ENCODE data around the gene PDE4D. TPM values are rescaled to one million over a fixed set of nuclear protein-coding genes. Genes with fewer than 3 reads are reported as not detected.
A peak's percentile ranks its signal among the peaks of the same experiment; 100 is the strongest.
"Not testable (repeated sequence)": the region's sequence is repeated elsewhere in the genome, so short reads cannot be mapped to it uniquely, and the experiment has no call there.

The PDE4D gene
- total RNA-seq, 1 experiment from 2014 or later: 62.6 TPM

DNA sequence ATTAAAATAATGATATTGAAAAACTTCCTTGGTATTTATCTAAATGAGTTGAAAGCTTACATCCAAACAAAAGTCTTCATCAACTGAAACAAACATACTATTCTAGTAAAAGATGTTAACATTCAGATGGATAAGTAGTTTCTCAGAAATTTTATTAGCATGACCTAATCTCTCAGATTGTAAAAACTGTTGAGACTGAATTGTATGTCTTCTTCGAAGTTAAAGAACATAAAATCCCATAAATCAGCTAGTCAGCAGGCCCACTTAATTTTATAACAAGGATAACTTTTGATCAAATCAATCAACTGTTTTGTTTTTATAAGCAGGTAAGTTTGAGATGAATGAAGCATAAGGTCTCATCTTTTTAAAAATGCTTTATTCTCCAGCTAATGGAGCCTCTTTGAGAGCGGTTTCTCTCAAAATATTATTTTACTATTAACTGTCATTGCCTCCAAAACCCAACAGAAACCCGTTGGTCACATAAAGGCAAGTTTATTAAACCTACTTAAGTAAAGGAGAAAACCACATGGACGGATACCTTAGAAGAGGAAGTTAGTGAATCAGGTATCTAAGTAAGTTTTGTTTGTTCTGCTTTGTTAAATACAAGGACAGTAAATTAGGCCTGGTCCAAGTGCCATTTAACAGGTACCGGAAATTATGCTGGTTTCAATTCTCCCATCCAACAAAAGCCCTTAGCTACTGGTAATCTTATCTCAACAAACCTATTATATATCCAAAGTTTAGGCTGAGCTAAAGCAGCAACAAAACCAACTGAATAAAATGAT is 457.0 kb downstream of the PDE4D start:
- DNase-seq (ENCODE audit: low read depth, low spot score): no peak
- in situ Hi-C loops (cut with HindIII; ENCODE audit: low pct_unique_long_range_greater_than_20kb, low sequenced_read_pairs): no loop called here

DNA sequence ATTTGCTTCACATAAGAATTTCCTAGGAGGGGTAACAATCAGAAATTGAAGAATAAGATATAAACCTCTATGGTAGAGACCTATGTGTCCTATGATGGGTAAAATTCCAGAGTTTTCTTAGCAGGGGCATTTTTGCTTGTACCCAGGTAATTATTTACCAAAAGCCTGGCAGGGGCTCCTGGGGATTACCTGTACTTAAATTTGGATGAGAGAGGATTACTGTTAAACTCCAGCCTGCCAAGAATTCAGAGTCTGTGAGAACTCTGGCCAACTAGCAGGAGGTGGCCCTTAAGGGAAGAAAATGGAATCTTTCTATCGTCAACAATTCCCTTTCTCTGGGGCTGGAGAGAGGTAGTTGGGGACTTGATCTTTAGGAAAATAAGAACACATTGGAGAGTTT is 460.4 kb downstream of the PDE4D start:
- in situ Hi-C loops (cut with HindIII; ENCODE audit: low pct_unique_long_range_greater_than_20kb, low sequenced_read_pairs): no loop called here

DNA sequence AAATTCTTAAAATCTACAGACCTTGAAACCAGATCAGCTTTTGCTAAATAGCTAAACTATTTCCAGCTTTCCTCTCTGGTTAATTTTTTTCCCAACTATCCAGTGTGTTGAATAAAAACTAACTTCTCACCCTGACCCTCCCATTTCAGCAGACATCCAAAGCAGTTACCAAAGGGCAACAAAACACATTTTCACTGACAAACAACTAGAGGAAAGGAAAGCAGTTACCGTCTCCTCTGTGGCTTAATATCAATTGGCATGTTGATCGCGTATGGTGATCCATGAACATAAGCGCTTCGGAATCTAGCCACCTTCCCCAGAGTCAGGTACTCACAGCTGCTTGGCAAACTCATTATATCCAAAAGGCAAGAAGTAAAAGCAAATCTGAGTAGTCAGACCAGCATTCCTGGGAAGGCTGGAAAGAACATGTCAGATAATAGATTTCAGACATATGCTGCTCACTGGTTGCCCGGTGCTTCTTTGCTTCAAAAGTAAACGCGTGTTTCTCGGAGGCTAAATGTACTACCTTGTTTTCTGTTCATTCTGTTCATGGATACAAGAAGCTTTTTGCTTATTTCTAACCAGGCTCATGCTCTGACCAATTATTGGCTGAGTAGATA is 463.4 kb downstream of the PDE4D start:
- in situ Hi-C loops (cut with HindIII; ENCODE audit: low pct_unique_long_range_greater_than_20kb, low sequenced_read_pairs): no loop called here
- DNase-seq (ENCODE audit: low read depth, low spot score): no peak

More for the DNA sequence above, 460.4 kb downstream of the PDE4D start:
- DNase-seq (ENCODE audit: low read depth, low spot score): no peak

DNA sequence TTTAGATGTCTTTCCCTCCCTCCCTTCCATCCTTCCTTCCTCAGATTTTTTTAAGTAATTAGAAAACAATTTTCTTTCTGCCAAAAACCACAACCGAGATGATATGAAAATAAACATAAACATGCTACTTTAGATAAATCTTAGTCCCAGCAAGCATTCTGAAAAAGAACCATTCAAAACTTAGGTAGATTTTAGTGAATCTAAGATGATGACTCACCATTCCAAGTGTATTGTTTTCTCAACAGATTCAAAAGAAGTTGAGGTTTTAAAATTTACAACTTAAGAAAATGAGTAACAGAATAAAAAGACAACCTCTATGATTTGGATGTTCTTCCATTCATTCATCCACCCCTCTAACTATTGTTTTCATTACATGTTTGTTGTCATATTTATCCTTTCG is 465.1 kb downstream of the PDE4D start:
- DNase-seq (ENCODE audit: low read depth, low spot score): no peak

DNA sequence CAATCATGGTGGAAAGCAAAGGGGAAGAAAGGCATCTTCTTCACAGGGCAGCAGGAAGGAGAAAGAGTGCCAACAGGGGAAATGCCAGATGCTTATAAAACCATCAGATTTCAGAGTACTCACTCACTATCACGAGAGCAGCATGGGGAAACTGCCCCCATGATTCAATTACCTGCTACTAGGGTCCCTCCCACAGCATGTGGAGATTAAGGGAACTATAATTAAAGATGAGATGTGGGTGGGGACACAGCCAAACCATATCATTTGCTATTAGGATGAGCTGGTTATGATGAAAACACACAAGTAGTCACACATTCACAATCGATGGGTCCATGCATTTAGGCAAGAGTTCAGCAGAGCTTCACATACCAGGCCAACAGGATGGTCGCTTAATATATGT is 469.0 kb downstream of the PDE4D start:
- no peak for DNase-seq (ENCODE audit: low read depth, low spot score)
- in situ Hi-C loops (cut with HindIII; ENCODE audit: low pct_unique_long_range_greater_than_20kb, low sequenced_read_pairs): no loop called here

More for the DNA sequence above, 465.1 kb downstream of the PDE4D start:
- in situ Hi-C loops (cut with HindIII; ENCODE audit: low pct_unique_long_range_greater_than_20kb, low sequenced_read_pairs): no loop called here

DNA sequence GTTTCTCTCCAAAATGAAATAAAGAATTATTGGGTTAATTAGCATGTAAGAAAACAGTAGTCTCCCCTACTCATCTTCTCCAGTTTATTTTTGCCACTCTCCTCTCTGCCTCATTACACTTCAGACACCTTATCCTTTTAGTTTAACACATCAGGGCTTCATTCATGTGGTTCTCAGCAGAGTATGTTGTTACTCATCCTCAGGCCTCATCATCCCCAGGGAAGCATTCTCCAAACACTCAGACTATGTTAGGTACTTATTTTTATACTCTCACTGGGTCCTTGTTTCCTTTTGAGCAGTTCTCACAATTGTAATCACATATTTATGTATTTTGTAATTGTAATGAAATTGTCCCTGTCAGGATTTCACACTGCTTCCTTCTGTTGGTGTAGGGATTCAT is 470.5 kb downstream of the PDE4D start:
- in situ Hi-C loops (cut with HindIII; ENCODE audit: low pct_unique_long_range_greater_than_20kb, low sequenced_read_pairs): no loop called here
- no peak for DNase-seq (ENCODE audit: low read depth, low spot score)

DNA sequence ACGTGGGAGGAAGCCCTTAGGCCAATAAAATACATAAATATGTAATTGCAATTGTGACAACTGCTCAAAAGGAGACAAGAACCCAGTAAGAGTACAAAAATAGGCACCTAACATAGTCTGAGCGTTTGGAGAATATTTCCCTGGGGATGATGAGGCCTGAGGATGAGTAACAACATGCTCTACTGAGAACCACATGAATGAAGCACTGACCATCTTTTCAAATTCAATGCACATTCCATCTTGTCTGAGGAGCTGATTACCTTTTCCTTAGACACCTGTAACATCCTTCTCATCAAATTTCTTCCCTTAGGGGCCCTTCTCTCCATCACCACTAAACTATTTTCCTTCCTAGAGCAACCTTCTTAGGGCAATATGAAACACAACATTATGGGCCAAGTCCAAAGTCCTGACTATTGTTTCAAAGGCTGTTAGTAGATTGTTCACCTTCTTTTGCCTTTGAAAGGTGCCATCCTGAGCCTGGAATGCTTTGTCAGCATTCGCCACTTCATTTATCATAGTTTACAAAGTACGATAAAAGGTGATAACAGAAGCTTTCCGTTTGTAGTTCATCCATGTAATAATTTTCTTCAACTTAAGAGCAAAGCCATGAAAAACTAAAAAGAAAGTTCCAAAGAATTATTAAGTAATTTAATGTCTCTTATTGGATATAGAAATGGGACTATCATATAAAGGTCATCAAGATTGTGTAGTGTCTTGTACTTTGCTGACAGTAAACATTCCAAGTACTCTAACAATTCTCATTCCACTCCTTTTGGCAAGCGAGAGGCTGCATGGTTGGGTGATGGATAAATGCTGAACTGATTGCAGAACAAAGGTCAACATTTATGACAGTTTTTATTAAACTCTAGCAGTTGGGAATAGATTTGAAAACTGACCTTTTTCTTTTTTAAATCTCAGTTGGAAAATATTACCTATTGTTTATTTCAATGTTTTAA is 471.3 kb downstream of the PDE4D start:
- in situ Hi-C loops (cut with HindIII; ENCODE audit: low pct_unique_long_range_greater_than_20kb, low sequenced_read_pairs): no loop called here
- no peak for DNase-seq (ENCODE audit: low read depth, low spot score)

DNA sequence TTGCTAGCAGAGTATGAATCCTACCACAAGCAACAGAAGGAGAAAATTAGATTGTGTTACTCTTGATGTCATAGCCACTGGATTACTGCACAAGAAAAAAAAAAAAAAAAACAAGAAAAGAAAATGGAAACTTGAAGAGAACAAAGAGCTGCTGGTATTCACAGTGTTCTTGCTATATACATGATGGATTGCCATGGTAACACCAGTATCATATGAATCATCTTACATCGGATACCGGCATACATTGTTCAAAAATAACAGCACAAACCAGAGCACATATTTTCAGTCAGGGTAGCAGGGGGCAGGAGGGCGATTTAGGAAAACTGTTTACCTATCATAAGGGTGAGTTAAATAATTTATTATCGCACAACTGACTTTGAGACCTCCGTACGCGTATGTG is 472.9 kb downstream of the PDE4D start:
- DNase-seq (ENCODE audit: low read depth, low spot score): no peak
- in situ Hi-C loops (cut with HindIII; ENCODE audit: low pct_unique_long_range_greater_than_20kb, low sequenced_read_pairs): no loop called here

DNA sequence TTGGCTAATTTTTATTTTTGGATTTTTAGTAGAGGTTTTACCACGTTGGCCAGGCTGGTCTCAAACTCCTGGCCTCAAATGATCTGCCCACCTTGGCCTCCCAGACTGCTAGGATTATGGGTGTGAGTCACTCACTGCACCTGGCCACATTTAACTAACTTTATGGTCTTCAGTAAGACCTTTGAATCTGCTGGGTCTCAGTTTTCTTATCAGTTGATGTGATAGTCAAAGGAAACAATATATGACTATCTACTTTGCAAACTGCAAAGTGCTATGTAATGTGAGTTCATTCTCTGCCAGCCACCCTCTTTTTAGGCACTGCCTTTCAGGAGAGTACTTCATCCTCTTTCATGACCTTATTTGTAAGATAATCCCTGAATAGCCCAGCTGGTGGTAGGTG is 474.7 kb downstream of the PDE4D start:
- in situ Hi-C loops (cut with HindIII; ENCODE audit: low pct_unique_long_range_greater_than_20kb, low sequenced_read_pairs): no loop called here
- no peak for DNase-seq (ENCODE audit: low read depth, low spot score)

DNA sequence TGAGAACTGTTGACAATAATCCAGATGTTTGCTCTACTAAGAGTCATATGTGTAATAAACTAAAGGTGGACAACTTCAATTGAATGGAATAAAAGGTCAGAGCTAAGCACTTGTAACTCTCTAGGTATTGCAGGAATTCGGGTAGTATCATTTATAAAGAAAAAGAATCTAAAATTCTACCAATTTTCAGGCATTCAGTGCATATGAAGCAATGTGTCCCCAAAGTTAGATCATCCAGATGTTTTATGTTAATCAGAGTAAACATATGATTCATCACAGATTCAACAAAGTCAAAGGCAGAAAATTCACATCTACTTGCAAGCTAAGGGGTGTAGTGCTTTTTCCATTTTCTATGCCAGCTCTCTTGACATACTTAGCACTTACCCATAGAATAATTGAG is 477.1 kb downstream of the PDE4D start:
- in situ Hi-C loops (cut with HindIII; ENCODE audit: low pct_unique_long_range_greater_than_20kb, low sequenced_read_pairs): no loop called here
- no peak for DNase-seq (ENCODE audit: low read depth, low spot score)

DNA sequence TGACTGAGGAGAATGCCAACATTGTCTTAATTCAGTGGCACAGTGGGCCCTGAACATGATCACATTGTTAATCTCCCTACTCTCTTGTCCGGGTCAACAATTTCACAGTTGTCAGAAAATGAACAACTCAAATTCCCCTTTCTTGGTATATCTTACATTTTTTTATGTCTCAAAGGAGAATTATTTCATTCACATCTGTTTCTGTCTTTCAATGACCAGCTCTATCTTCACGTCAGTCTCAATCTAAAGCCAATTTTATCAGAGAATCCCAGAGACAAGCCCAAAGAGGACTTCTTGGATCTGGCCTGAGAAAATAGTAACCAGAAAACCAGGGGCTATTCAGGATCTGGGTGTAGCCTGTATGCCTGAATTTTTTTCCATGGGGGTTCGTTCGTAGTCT is 477.5 kb downstream of the PDE4D start:
- in situ Hi-C loops (cut with HindIII; ENCODE audit: low pct_unique_long_range_greater_than_20kb, low sequenced_read_pairs): no loop called here
- peak; percentile 35 for DNase-seq (ENCODE audit: low read depth, low spot score)

DNA sequence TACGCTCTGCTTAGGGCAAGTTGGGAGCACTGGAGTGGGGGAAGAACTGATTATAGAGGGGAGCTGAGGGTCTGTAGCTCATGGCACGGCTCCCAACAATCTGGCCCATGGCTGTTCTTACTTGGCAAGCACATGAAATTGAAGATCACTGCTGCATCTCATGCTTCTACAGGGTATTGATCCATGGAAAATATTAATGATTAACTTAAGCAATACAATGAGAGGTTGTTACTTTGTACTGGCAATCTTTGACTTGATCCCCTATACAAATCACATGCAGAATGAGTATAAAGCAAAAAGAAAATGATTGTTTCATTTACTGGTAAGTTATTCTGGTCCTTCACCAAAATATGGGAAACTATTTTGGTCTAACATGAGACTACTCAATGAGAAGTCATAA is 481.1 kb downstream of the PDE4D start:
- DNase-seq (ENCODE audit: low read depth, low spot score): no peak
- in situ Hi-C loops (cut with HindIII; ENCODE audit: low pct_unique_long_range_greater_than_20kb, low sequenced_read_pairs): no loop called here

DNA sequence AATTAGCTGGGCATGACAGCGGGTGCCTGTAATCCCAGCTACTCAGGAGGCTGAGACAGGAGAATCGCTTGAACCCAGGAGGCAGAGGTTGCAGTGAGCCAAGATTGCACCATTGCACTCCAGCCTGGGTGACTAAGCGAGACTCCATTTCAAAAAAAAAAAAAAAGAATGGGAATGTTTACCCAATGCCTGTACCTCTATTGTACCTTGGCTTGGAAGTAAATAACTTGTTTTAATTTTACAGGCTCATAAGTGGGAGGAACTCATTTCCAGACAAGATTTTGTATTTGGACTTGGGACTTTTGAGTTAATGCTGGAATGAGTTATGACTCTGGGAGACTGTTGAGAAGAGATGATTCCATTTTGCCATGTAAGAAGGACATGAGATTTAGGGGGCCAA is 484.5 kb downstream of the PDE4D start:
- in situ Hi-C loops (cut with HindIII; ENCODE audit: low pct_unique_long_range_greater_than_20kb, low sequenced_read_pairs); DNase-seq (ENCODE audit: low read depth, low spot score): not testable (repeated sequence)

DNA sequence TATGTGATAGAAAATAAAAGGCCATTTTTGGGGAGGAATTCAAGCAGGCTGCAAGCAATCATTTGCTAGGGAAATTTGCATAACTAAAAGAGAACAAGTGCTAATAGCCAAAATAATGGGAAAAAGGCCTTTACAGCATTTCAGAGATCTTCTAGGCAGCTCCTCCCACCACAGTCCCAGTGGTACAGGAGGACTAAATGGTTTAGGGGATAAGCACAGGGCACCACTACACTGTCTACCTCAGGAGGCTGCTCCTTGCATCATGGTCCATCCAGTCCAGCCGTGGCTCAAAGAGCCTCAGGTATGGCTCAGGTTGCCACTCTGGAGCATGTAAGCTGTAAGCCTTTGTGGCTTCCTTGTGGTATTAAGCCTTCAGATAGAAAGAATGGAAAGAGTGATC is 485.6 kb downstream of the PDE4D start:
- no peak for DNase-seq (ENCODE audit: low read depth, low spot score)
- in situ Hi-C loops (cut with HindIII; ENCODE audit: low pct_unique_long_range_greater_than_20kb, low sequenced_read_pairs): no loop called here

DNA sequence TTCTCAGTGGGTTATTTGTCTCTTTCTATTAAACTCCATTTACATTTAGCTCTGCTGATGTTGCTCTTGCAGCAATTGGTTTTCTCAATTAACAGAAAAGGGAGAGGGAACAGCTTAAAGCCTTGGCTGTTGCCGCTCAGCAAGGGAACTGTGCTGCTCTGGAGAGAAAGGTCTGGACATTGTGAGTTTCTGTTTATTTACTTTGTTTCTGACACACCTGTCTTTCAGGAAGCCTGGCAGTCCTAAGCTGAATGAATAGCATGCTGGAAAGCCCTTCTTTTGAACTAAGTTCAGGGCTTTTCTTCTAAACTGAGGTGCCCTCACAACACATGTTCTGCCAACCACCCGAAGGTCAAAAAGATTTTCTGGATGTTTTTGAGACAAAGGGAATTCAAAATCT is 491.9 kb downstream of the PDE4D start:
- DNase-seq (ENCODE audit: low read depth, low spot score): no peak
- in situ Hi-C loops (cut with HindIII; ENCODE audit: low pct_unique_long_range_greater_than_20kb, low sequenced_read_pairs): no loop called here

DNA sequence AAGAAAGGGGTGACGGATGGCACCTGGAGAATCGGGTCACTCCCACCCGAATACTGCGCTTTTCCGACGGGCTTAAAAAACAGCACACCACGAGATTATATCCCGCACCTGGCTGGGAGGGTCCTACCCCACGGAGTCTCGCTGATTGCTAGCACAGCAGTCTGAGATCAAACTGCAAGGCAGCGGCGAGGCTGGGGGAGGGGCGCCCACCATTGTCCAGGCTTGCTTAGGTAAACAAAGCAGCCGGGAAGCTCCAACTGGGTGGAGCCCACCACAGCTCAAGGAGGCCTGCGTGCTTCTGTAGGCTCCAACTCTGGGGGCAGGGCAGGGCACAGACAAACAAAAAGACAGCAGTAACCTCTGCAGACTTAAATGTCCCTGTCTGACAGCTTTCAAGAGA is 498.6 kb downstream of the PDE4D start:
- DNase-seq (ENCODE audit: low read depth, low spot score); in situ Hi-C loops (cut with HindIII; ENCODE audit: low pct_unique_long_range_greater_than_20kb, low sequenced_read_pairs): not testable (repeated sequence)

DNA sequence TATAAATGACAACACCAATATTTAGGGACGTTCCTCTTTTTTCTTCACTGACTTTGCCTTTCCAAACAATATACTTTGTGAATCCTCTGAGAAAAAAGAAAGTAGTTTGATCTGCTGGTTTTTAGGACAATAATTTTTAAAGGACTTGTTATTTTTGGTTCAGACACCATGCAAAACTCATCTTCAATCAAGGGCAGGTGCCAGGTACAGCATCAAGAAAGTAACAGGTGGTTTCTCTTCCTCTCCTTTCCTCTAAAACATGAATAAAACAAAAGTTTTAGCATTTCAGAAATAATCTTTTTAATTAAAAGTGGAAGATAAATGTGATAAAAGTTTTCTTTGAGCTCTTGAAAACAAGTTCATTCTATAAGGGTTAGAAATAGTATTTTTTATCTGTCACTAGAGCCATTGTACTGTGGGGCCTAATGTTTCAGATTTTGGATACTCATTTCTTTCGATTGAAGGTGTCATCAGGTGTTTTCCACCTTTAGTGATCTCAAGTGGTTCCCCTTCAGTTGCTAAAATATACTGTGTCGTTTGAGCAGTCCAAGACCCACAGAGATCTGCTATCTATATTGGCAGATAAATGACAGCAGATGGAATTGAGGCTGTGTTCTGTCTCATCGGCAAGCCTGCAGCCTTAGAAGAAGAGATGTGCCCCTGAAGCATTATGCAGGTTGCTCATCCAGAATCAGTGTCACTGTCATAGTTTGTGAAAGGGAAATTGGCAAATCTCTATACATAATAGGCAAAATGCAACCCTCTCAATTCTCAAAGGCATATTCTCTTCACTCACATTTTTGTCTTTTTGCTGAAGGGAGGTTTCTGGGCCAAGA is 499.7 kb downstream of the PDE4D start:
- in situ Hi-C loops (cut with HindIII; ENCODE audit: low pct_unique_long_range_greater_than_20kb, low sequenced_read_pairs): no loop called here
- DNase-seq (ENCODE audit: low read depth, low spot score): no peak

Data from SK-MEL-5 (cell line).